ENCODE measurements around the gene ZAP70.
"Not testable (repeated sequence)": the region's sequence is repeated elsewhere in the genome, so short reads cannot be mapped to it uniquely, and the experiment has no call there.

Gene ZAP70

GRCh38 chr2:97678298-97678697 is 35.1 kb upstream of the ZAP70 start:
- no peaks in the 10 kb centered on the region for H4K20me1 ChIP-seq (ENCODE audit: low read depth, low read length)
- H3K4me3 ChIP-seq (ENCODE audit: insufficient read depth, low read length, poor library complexity, severe bottlenecking) = no peak overlapping the region
- no peaks in the 10 kb centered on the region for H3K79me2 ChIP-seq (ENCODE audit: insufficient read depth, low read length)
- no peaks in the 10 kb centered on the region for H3K36me3 ChIP-seq (ENCODE audit: low read length)
- H3K27ac ChIP-seq (ENCODE audit: low read depth, low read length) = no peak overlapping the region
- TF ChIP-seq EZH2phosphoT487 (conservative IDR thresholded peaks at IDR 0.05; ENCODE audit: low read length) = no peak
- TF ChIP-seq CTCF (IDR thresholded peaks at IDR 0.05; ENCODE audit: insufficient read depth, low read length, poor library complexity, severe bottlenecking) = no peak
- H3K9me2 ChIP-seq (replicated peaks; ENCODE audit: insufficient read depth, low read length) = no peaks in the 10 kb centered on the region
- H2AFZ ChIP-seq (ENCODE audit: low read depth, low read length, severe bottlenecking) = no peak overlapping the region
- H3K9ac ChIP-seq (ENCODE audit: low read length) = no peak overlapping the region
- H3K9me3 ChIP-seq (ENCODE audit: insufficient read depth, low read length) = no peaks in the 10 kb centered on the region
- H3K27me3 ChIP-seq (ENCODE audit: low read length) = no peaks in the 10 kb centered on the region
- no peaks in the 10 kb centered on the region for H3F3A ChIP-seq (ENCODE audit: insufficient read depth)
- no peak overlapping the region for H3K4me2 ChIP-seq (ENCODE audit: low read depth, low read length, poor library complexity, severe bottlenecking)

DNA sequence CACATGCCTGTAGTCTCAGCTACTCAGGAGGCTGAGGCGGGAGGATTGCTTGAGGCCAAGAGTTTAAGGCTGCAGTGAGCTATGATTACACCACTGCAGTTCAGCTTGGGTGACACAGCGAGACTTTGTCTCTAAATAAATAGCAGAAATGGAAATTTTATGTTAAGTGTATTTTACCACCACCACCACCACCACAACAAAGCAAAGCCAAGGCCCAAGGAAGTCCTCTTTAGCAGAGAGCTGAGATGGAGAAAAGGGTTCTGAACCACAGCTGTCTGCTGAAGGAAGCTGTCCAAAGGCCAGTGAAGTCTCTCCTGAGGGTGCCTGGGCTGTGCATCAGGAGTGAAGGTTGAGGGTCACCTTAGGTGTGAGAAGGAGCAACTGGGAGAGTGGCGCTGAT is 26.1 kb upstream of the ZAP70 start:
- not testable (repeated sequence) for H4K20me1 ChIP-seq (ENCODE audit: low read depth, low read length)

DNA sequence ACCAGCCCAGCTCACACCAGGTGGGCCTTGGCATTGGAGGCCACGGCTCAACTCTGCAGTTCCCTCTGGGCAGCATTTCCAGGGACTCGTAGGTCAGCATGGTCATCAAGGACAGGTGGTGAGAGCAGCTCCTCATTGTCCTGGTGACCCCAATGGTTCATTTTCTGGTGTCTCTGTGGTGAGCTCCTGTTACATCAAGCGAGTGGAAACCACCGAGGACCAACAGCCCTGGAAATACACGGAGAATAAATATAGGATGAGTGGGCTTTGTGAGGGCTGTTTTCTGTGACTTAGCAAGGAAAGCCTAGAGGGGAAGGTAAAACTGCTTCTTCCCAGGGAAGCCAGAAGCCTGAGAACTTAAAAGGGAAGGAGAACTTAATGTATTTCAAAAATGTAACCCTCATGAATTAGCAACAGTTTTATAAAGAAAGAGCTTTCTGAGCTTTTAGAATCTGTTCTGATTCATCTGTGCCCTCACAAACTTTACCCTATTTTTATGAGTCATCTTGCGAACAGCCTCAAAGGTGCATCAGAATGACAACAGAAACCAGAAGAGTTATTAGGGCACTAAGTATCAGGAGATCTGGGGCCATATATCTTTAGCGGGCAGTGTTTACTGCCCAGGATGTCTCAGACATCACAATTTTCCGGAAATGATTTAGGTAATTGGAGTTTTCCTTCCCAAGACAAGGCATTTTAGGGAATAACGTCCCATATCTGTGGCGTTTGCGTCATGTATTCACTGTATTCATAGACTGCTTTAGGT is 25.1 kb upstream of the ZAP70 start:
- Histone ChIP-seq H3K9ac (ENCODE audit: low read length) (no peak overlapping the region), H2AFZ (ENCODE audit: low read depth, low read length, severe bottlenecking) (no peak overlapping the region), H3F3A (ENCODE audit: insufficient read depth) (no peaks in the 10 kb centered on the region), H3K36me3 (ENCODE audit: low read length) (no peaks in the 10 kb centered on the region), H4K20me1 (ENCODE audit: low read depth, low read length) (no peaks in the 10 kb centered on the region), H3K27me3 (ENCODE audit: low read length) (no peaks in the 10 kb centered on the region), H3K4me2 (ENCODE audit: low read depth, low read length, poor library complexity, severe bottlenecking) (no peak overlapping the region), H3K79me2 (ENCODE audit: insufficient read depth, low read length) (no peaks in the 10 kb centered on the region), H3K4me3 (ENCODE audit: insufficient read depth, low read length, poor library complexity, severe bottlenecking) (no peak overlapping the region), H3K9me2 (replicated peaks; ENCODE audit: insufficient read depth, low read length) (no peaks in the 10 kb centered on the region), H3K27ac (ENCODE audit: low read depth, low read length) (no peak overlapping the region), H3K9me3 (ENCODE audit: insufficient read depth, low read length) (no peaks in the 10 kb centered on the region)
- TF ChIP-seq CTCF (IDR thresholded peaks at IDR 0.05; ENCODE audit: insufficient read depth, low read length, poor library complexity, severe bottlenecking) (no peak), EZH2phosphoT487 (conservative IDR thresholded peaks at IDR 0.05; ENCODE audit: low read length) (no peak)

More for the DNA sequence above, 26.1 kb upstream of the ZAP70 start:
- H3K36me3 ChIP-seq (ENCODE audit: low read length); H3K27ac ChIP-seq (ENCODE audit: low read depth, low read length); H3K9me3 ChIP-seq (ENCODE audit: insufficient read depth, low read length); H3K79me2 ChIP-seq (ENCODE audit: insufficient read depth, low read length); H3K9ac ChIP-seq (ENCODE audit: low read length); H3F3A ChIP-seq (ENCODE audit: insufficient read depth); H3K9me2 ChIP-seq (replicated peaks; ENCODE audit: insufficient read depth, low read length); H3K27me3 ChIP-seq (ENCODE audit: low read length); H3K4me2 ChIP-seq (ENCODE audit: low read depth, low read length, poor library complexity, severe bottlenecking); H3K4me3 ChIP-seq (ENCODE audit: insufficient read depth, low read length, poor library complexity, severe bottlenecking); H2AFZ ChIP-seq (ENCODE audit: low read depth, low read length, severe bottlenecking): not testable (repeated sequence)

DNA sequence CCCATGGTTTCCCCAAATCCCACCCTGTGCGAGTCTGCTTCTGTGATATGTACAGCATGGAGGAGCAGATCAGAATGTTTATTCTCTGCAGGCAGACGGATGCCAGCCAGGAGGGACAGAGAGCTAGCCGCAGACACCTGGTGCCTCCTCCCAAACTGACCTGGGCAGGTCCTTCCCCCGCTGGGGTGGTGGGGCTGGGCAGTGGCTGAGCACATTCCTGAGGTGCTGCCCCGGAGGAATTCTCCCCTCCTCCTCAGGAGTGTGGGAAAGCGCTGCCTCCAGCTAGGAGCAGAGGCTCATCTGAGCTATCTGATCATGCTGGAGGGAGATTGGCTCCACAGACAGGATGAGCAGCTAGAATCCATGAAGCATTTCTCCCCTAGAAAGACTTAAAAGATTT is 22.2 kb upstream of the ZAP70 start:
- no peak overlapping the region for H3K4me3 ChIP-seq (ENCODE audit: insufficient read depth, low read length, poor library complexity, severe bottlenecking)
- no peak overlapping the region for H3K27ac ChIP-seq (ENCODE audit: low read depth, low read length)
- no peaks in the 10 kb centered on the region for H4K20me1 ChIP-seq (ENCODE audit: low read depth, low read length)
- no peaks in the 10 kb centered on the region for H3K79me2 ChIP-seq (ENCODE audit: insufficient read depth, low read length)
- no peak overlapping the region for H3K4me2 ChIP-seq (ENCODE audit: low read depth, low read length, poor library complexity, severe bottlenecking)
- no peak overlapping the region for H3K9ac ChIP-seq (ENCODE audit: low read length)
- no peaks in the 10 kb centered on the region for H3K27me3 ChIP-seq (ENCODE audit: low read length)
- no peaks in the 10 kb centered on the region for H3K9me3 ChIP-seq (ENCODE audit: insufficient read depth, low read length)
- H3F3A ChIP-seq (ENCODE audit: insufficient read depth) = no peaks in the 10 kb centered on the region
- no peak overlapping the region for H2AFZ ChIP-seq (ENCODE audit: low read depth, low read length, severe bottlenecking)
- no peaks in the 10 kb centered on the region for H3K36me3 ChIP-seq (ENCODE audit: low read length)
- no peak for TF ChIP-seq CTCF (IDR thresholded peaks at IDR 0.05; ENCODE audit: insufficient read depth, low read length, poor library complexity, severe bottlenecking)
- TF ChIP-seq EZH2phosphoT487 (conservative IDR thresholded peaks at IDR 0.05; ENCODE audit: low read length) = no peak
- no peaks in the 10 kb centered on the region for H3K9me2 ChIP-seq (replicated peaks; ENCODE audit: insufficient read depth, low read length)

All from SU-DHL-6 (cell line).